ENCODE results near the gene GUCA2A. TPM values are rescaled to one million over a fixed set of nuclear protein-coding genes. Genes with fewer than 3 reads are reported as not detected.

The GUCA2A gene
- total and polyA plus RNA-seq, 2 of the 8 experiments (the other 6 are each of a cell fraction or from before 2014, with no cell fraction given) = not detected

DNA sequence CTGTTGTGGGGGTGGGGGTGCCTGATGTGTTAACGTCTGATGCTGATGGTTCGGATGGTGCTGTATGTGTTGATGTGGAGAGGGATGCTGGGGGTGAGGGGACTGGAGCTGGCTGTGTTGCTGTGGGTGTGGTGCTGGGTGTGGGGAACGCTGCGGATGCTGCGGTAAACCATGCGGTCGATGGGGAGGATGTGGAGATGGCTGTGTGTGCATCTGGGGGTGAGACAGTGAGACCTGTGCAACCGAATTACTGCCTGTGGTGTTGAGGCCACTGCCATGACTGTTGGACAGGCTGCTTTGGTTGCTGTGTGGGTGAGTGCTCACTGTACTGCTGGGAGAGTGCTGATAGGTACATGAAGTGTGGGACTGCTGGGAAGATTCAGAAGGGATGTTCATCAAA is 26.8 kb upstream of the GUCA2A start:
- Histone ChIP-seq H3K79me2 (ENCODE audit: control insufficient read depth in 1 of 2, insufficient read depth in 2 of 2, low read length in 2 of 2) (no peaks in the 10 kb centered on the region), H2AK5ac (ENCODE audit: low read depth, low read length) (no peak overlapping the region), H2BK120ac (replicated peaks; ENCODE audit: low read depth, low read length) (no peak overlapping the region), H4K5ac (ENCODE audit: insufficient read length, low read depth, low read length) (no peak overlapping the region), H3K9me3 (ENCODE audit: insufficient read depth in 2 of 2, low read depth in 1 of 2, low read length in 1 of 2) (no peaks in the 10 kb centered on the region), H3K79me1 (ENCODE audit: low read depth, low read length) (0 out of 2 replicates have a peak, but pooled peaks cover 2% of the 10 kb centered on the region), H3K36me3 (ENCODE audit: control insufficient read depth in 2 of 4, insufficient read depth in 4 of 4, low read length in 3 of 4) (peaks cover 0 to 27% (median 12%) of the 10 kb centered on the region in 4 experiments; a peak in 5 of 8 replicates), H3K18ac (ENCODE audit: extremely low read depth, low read length) (no peak overlapping the region; the same call in 1 of the 2 replicates), H3K23ac (ENCODE audit: insufficient read length) (no peak overlapping the region), H2BK5ac (ENCODE audit: low read depth, low read length) (no peak overlapping the region), H2BK12ac (ENCODE audit: low read depth, low read length) (no peak overlapping the region), H3K27me3 (replicated peaks in 1 of 4; ENCODE audit: control insufficient read depth in 3 of 4, extremely low read depth in 1 of 4, insufficient read depth in 3 of 4, low read length in 3 of 4) (no peaks in the 10 kb centered on the region), H2BK20ac (ENCODE audit: low read length) (no peak overlapping the region), H4K20me1 (replicated peaks in 1 of 2; ENCODE audit: control insufficient read depth in 1 of 2, insufficient read depth in 2 of 2, low read length in 2 of 2) (peaks cover 0 to 2% of the 10 kb centered on the region in 2 experiments), H4K8ac (ENCODE audit: extremely low read depth, insufficient read depth, low read length) (no peak overlapping the region), H3K27ac (ENCODE audit: low read depth, low read length) (no peak overlapping the region), H4K91ac (replicated peaks; ENCODE audit: insufficient read length, low read length) (no peak overlapping the region), H3K4me1 (replicated peaks in 1 of 4; ENCODE audit: control insufficient read depth in 3 of 4, insufficient read depth in 4 of 4, low read length in 3 of 4) (no peaks in the 10 kb centered on the region), H3K4me2 (ENCODE audit: insufficient read depth in 1 of 2, low read depth in 2 of 2, low read length in 2 of 2) (no peak overlapping the region), H3K4me3 (ENCODE audit: extremely low read depth in 1 of 4, insufficient read depth in 2 of 4, low read depth in 3 of 4, low read length in 4 of 4) (no peak overlapping the region), H3K56ac (replicated peaks; ENCODE audit: insufficient read length, low read depth, low read length) (no peak overlapping the region), H2AFZ (ENCODE audit: low read length) (no peak overlapping the region), H3K23me2 (ENCODE audit: low read depth, low read length) (no peaks in the 10 kb centered on the region), H2BK15ac (ENCODE audit: low read length) (no peak overlapping the region), H3K9ac (replicated peaks in 1 of 4; ENCODE audit: extremely low read depth in 1 of 4, low read depth in 3 of 4, low read length in 3 of 4) (no peak overlapping the region), H3K4ac (replicated peaks; ENCODE audit: insufficient read length, low read depth, low read length) (peak overlapping the region; percentile 80), H3K14ac (ENCODE audit: insufficient read length) (no peak overlapping the region)
- 95% methylated on average over 8 of the region's 8 CpGs; no CpG with 5 or more reads in 1 of the 2 experiments for WGBS, 2 experiments (ENCODE audit: extremely low coverage in 1 of 2, insufficient coverage in 1 of 2, insufficient read length in 1 of 2, insufficient replicate concordance in 2 of 2, low coverage in 1 of 2, low lambda C conversion rate in 2 of 2, missing lambda C conversion rate in 1 of 2)
- DNase-seq (ENCODE audit: low read depth in 1 of 2, low spot score in 2 of 2) = no peak
- ChIA-PET POLR2A (ENCODE audit: partially characterized antibody) (no interaction called here), CTCF (ENCODE audit: partially characterized antibody) (interaction anchor here (1.0 to 2.7 kb wide), 3 partner anchors 15 to 18 kb away, joined by 3 to 14 read pairs (median 3); no protein-coding TSS in a partner anchor)
- FAIRE-seq = no peak
- TF ChIP-seq SIRT6 (IDR thresholded peaks at IDR 0.05; ENCODE audit: low read length) (no peak), SAP30 (IDR thresholded peaks at IDR 0.05; ENCODE audit: insufficient read depth, insufficient replicate concordance, low read length) (no peak), YY1 (IDR thresholded peaks at IDR 0.05; ENCODE audit: low read depth, low read length) (no peak), TAF1 (IDR thresholded peaks at IDR 0.05; ENCODE audit: low read depth, low read length) (no peak), KDM4A (IDR thresholded peaks at IDR 0.05; ENCODE audit: low read depth, low read length, severe bottlenecking) (no peak), JUN (IDR thresholded peaks at IDR 0.05; ENCODE audit: low read depth, low read length) (no peak), RBBP5 (IDR thresholded peaks at IDR 0.05; ENCODE audit: borderline replicate concordance, low read depth, low read length) (no peak), CEBPB (IDR thresholded peaks at IDR 0.05; ENCODE audit: low read depth, low read length) (no peak), CTBP2 (IDR thresholded peaks at IDR 0.05; ENCODE audit: borderline replicate concordance, insufficient read depth, insufficient read length, low read length) (no peak), CHD2 (IDR thresholded peaks at IDR 0.05; ENCODE audit: low read length) (no peak), CBX5 (IDR thresholded peaks at IDR 0.05; ENCODE audit: low read depth, low read length) (no peak), MAX (IDR thresholded peaks at IDR 0.05) (no peak)

Data from H1 (cell line).